ENCODE measurements around the gene CTSW. TPM values are rescaled to one million over a fixed set of nuclear protein-coding genes. Genes with fewer than 3 reads are reported as not detected.

The CTSW gene
- total RNA-seq, 1 experiment from 2014 or later = not detected

DNA sequence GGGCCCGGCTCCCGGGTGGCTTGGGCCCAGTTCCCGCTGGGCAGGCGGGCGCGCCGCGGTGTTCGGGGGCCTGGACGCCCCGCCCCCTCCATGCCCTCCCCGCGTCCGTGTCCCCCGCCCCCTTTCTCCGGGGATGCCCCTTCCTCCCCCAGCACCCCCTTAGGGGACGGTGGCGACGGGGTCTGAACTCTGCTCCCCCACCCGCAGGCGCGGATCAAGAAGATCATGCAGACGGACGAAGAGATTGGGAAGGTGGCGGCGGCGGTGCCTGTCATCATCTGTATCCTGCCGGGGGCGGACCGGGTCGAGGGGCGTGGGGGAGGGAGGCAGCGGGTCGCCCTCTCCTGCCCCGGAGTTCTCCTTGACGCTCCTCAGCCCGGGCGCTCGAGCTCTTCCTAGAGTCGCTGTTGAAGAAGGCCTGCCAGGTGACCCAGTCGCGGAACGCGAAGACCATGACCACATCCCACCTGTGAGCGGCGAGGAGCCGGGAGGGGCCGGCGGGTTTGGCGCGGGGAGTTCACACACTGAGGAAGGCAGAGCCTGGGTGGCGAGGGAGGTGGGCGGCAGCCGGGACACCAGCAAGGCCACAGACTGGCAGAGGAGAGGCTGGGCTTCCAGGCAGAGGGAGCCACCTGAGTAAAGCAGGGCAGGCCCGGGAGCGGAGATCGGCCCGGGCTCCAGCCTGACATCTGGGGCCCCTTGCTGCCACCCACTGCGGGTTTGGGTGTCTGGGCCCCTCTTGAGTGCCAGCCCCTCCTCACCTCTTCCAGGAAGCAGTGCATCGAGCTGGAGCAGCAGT, 40.1 kb downstream of the CTSW start:
- CTCF ChIA-PET = interaction anchor here (0.7 to 1.4 kb wide), 2 partner anchors 22 to 31 kb away, joined by 4 read pairs; partner anchors contain the start of gene FIBP
- TF ChIP-seq CTCF (IDR thresholded peaks at IDR 0.05; ENCODE audit: unreplicated experiment) = no peak

GRCh38 chr11:65920372-65920802, 40.8 kb downstream of the CTSW start:
- Mint-ChIP-seq H3K9me3 (ENCODE audit: unreplicated experiment) (no peaks in the 10 kb centered on the region), H3K27me3 (ENCODE audit: insufficient read depth, unreplicated experiment) (no peaks in the 10 kb centered on the region), H3K36me3 (ENCODE audit: insufficient read depth, unreplicated experiment) (peaks cover 14% of the 10 kb centered on the region), H3K4me1 (ENCODE audit: insufficient read depth, unreplicated experiment) (peaks cover 26% of the 10 kb centered on the region), H3K4me3 (ENCODE audit: unreplicated experiment) (peak overlapping the region; percentile 89), H3K27ac (ENCODE audit: low read depth, unreplicated experiment) (peak overlapping the region; percentile 81)
- no peak for DNase-seq (ENCODE audit: unreplicated experiment)
- intact Hi-C loops (cut with micrococcal nuclease) = loop anchor here (1.0 kb wide), 1 partner anchor 20 kb away; the partner anchor contains the start of gene FOSL1
- ChIA-PET CTCF (interaction anchor here (0.6 to 1.4 kb wide), 3 partner anchors 22 to 38 kb away, joined by 3 to 4 read pairs (median 4); partner anchors contain the start of gene FIBP), POLR2A (interaction anchor here (0.6 to 2.8 kb wide), 14 partner anchors 8 to 258 kb away, joined by 3 to 22 read pairs (median 5); partner anchors contain the start of genes CCDC85B, CFL1, FIBP and FOSL1)
- TF ChIP-seq CTCF (IDR thresholded peaks at IDR 0.05; ENCODE audit: unreplicated experiment) = no peak
- BruUV-seq (replicated peaks) = no TSS peak

More for the DNA sequence above, 40.1 kb downstream of the CTSW start:
- H3K27me3 Mint-ChIP-seq (ENCODE audit: insufficient read depth, unreplicated experiment) = no peaks in the 10 kb centered on the region
- H3K4me3 Mint-ChIP-seq (ENCODE audit: unreplicated experiment) = peak overlapping the region; percentile 89
- no TSS peak for BruUV-seq (replicated peaks)
- H3K9me3 Mint-ChIP-seq (ENCODE audit: unreplicated experiment) = no peaks in the 10 kb centered on the region
- H3K27ac Mint-ChIP-seq (ENCODE audit: low read depth, unreplicated experiment) = peak overlapping the region; percentile 81
- H3K4me1 Mint-ChIP-seq (ENCODE audit: insufficient read depth, unreplicated experiment) = peaks cover 32% of the 10 kb centered on the region
- H3K36me3 Mint-ChIP-seq (ENCODE audit: insufficient read depth, unreplicated experiment) = peaks cover 14% of the 10 kb centered on the region
- intact Hi-C loops (cut with micrococcal nuclease) = loop anchor here (1.0 to 5.0 kb wide), 3 partner anchors 19 to 257 kb away; partner anchors contain the start of genes FOSL1 and RELA
- DNase-seq (ENCODE audit: unreplicated experiment) = peak; percentile 27
- POLR2A ChIA-PET = interaction anchor here (0.6 to 2.8 kb wide), 15 partner anchors 9 to 1260 kb away, joined by 3 to 22 read pairs (median 5); partner anchors contain the start of genes CCDC85B, CFL1, FIBP and FOSL1

GRCh38 chr11:65921033-65921555, 41.5 kb downstream of the CTSW start:
- no peaks in the 10 kb centered on the region for H3K27me3 Mint-ChIP-seq (ENCODE audit: insufficient read depth, unreplicated experiment)
- H3K27ac Mint-ChIP-seq (ENCODE audit: low read depth, unreplicated experiment) = no peak overlapping the region
- BruUV-seq (replicated peaks) = no TSS peak
- DNase-seq (ENCODE audit: unreplicated experiment) = no peak
- H3K36me3 Mint-ChIP-seq (ENCODE audit: insufficient read depth, unreplicated experiment) = peaks cover 14% of the 10 kb centered on the region
- H3K4me3 Mint-ChIP-seq (ENCODE audit: unreplicated experiment) = peak overlapping the region; percentile 89
- ChIA-PET POLR2A (interaction anchor here (0.9 to 2.8 kb wide), 10 partner anchors 22 to 258 kb away, joined by 3 to 22 read pairs (median 6); partner anchors contain the start of genes CCDC85B, CFL1, FIBP and FOSL1), CTCF (interaction anchor here (0.6 to 1.4 kb wide), 3 partner anchors 32 to 37 kb away, joined by 3 to 4 read pairs (median 4); partner anchors contain the start of gene FIBP)
- no peaks in the 10 kb centered on the region for H3K9me3 Mint-ChIP-seq (ENCODE audit: unreplicated experiment)
- intact Hi-C loops (cut with micrococcal nuclease) = no loop called here
- no peak for TF ChIP-seq CTCF (IDR thresholded peaks at IDR 0.05; ENCODE audit: unreplicated experiment)
- H3K4me1 Mint-ChIP-seq (ENCODE audit: insufficient read depth, unreplicated experiment) = peaks cover 20% of the 10 kb centered on the region

DNA sequence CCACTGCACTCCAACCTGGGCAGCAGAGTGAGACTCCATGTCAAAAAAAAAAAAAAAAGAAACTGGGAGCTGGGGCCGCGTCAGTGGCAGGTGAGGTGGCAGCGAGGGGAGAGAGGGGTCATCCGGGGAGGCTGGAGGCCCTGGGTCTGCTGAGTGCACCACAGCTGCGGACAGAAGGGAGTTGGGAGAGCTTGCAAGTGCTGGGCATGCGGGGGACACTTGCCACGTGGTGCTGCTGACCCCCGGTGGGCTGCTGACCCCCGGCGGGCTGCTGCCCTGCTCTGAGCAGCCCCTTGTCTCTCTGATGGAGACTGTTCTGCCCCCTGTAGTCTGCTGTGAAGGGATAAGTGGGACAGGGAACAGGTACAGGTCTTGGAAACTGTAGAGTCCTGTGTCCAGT, 42.2 kb downstream of the CTSW start:
- intact Hi-C loops (cut with micrococcal nuclease) = no loop called here
- Mint-ChIP-seq H3K27ac (ENCODE audit: low read depth, unreplicated experiment) (no peak overlapping the region), H3K4me3 (ENCODE audit: unreplicated experiment) (no peak overlapping the region), H3K4me1 (ENCODE audit: insufficient read depth, unreplicated experiment) (peaks cover 12% of the 10 kb centered on the region), H3K27me3 (ENCODE audit: insufficient read depth, unreplicated experiment) (no peaks in the 10 kb centered on the region), H3K36me3 (ENCODE audit: insufficient read depth, unreplicated experiment) (peaks cover 14% of the 10 kb centered on the region), H3K9me3 (ENCODE audit: unreplicated experiment) (no peaks in the 10 kb centered on the region)
- no peak for DNase-seq (ENCODE audit: unreplicated experiment)
- no peak for TF ChIP-seq CTCF (IDR thresholded peaks at IDR 0.05; ENCODE audit: unreplicated experiment)
- ChIA-PET POLR2A (interaction anchor here (0.9 to 2.8 kb wide), 3 partner anchors 22 to 40 kb away, joined by 3 to 22 read pairs (median 3); partner anchors contain the start of gene FOSL1), CTCF (interaction anchor here (0.7 to 2.7 kb wide), 3 partner anchors 34 to 37 kb away, joined by 4 to 8 read pairs (median 5); partner anchors contain the start of gene FIBP)
- no TSS peak for BruUV-seq (replicated peaks)

Measured in MCF 10A (cell line).